Measurements from ENCODE around the gene DCST1. TPM values are rescaled to one million over a fixed set of nuclear protein-coding genes. Genes with fewer than 3 reads are reported as not detected.

The DCST1 gene
- total RNA-seq, 1 experiment from 2014 or later, result 0.32 TPM

- no peaks in the 10 kb centered on the region for H3K9me3 ChIP-seq (ENCODE audit: control insufficient read depth in 1 of 2, insufficient read depth in 1 of 2, low read depth in 1 of 2, low read length in 2 of 2)
- no peaks in the 10 kb centered on the region for H3K27me3 ChIP-seq (ENCODE audit: insufficient read depth, low read length)
- BruUV-seq (replicated peaks), result no TSS peak
- TF ChIP-seq SIN3A (IDR thresholded peaks at IDR 0.05; ENCODE audit: low read depth) (no peak), TCF7L2 (IDR thresholded peaks at IDR 0.05; ENCODE audit: borderline replicate concordance, extremely low read depth, insufficient read depth, insufficient read length) (no peak), POLR2AphosphoS5 (IDR thresholded peaks at IDR 0.05; ENCODE audit: low read depth, low read length) (0 out of 2 replicates have a peak, but pooled peaks have one; percentile 12)
- peak overlapping the region; percentile 89; the same call in 1 of the 2 replicates for H3K27ac ChIP-seq (ENCODE audit: low read depth, low read length)
- H2AFZ ChIP-seq (ENCODE audit: low read depth, low read length, poor library complexity, severe bottlenecking), result no peak overlapping the region
- DNase-seq (ENCODE audit: low read depth, low spot score) (no peak), ATAC-seq (no peak)
- POLR2A ChIA-PET, result interaction anchor here (1.1 to 1.6 kb wide), 3 partner anchors 13 to 15 kb away, joined by 3 to 7 read pairs (median 4); partner anchors contain the start of gene ZBTB7B
- RAD21 ChIA-PET (ENCODE audit: low non-redundant PET in 1 of 2, low total read pairs in 2 of 2, uncharacterized antibody in 2 of 2, unreplicated experiment in 2 of 2), result no interaction called here
- peaks cover 11 to 27% of the 10 kb centered on the region in 2 experiments; a peak in 3 of 4 replicates for H3K36me3 ChIP-seq (ENCODE audit: control insufficient read depth in 1 of 2, insufficient read depth in 2 of 2, low read length in 2 of 2)
- H4K20me1 ChIP-seq (ENCODE audit: insufficient read depth), result no peaks in the 10 kb centered on the region
- peaks cover 25% of the 10 kb centered on the region; the same call in 1 of the 2 replicates for H3K79me2 ChIP-seq (ENCODE audit: insufficient read depth, low read length)
- no peak overlapping the region for H3K4me3 ChIP-seq (replicated peaks in 1 of 2; ENCODE audit: low read depth in 1 of 2, low read length in 2 of 2)
- peaks cover 28 to 64% of the 10 kb centered on the region in 2 experiments for H3K4me1 ChIP-seq (ENCODE audit: control insufficient read depth in 1 of 2, insufficient read depth in 2 of 2, low read length in 2 of 2)
- H3K9me2 ChIP-seq (ENCODE audit: insufficient read depth), result no peaks in the 10 kb centered on the region
- H3K4me2 ChIP-seq (ENCODE audit: low read length), result no peak overlapping the region
- CTCF ChIA-PET, result interaction anchor here (1.0 to 3.0 kb wide), 5 partner anchors 11 to 76 kb away, joined by 3 to 10 read pairs (median 3); partner anchors contain the start of gene ADAM15
- intact Hi-C loops (cut with micrococcal nuclease), result loop anchor here (2.0 kb wide), 2 partner anchors 13 to 69 kb away; partner anchors contain the start of gene ZBTB7B
- H3K9ac ChIP-seq (ENCODE audit: low read length), result no peak overlapping the region
These were observed 17.9 kb upstream of the DCST1 start for GRCh38 chr1:155015527-155016230.

DNA sequence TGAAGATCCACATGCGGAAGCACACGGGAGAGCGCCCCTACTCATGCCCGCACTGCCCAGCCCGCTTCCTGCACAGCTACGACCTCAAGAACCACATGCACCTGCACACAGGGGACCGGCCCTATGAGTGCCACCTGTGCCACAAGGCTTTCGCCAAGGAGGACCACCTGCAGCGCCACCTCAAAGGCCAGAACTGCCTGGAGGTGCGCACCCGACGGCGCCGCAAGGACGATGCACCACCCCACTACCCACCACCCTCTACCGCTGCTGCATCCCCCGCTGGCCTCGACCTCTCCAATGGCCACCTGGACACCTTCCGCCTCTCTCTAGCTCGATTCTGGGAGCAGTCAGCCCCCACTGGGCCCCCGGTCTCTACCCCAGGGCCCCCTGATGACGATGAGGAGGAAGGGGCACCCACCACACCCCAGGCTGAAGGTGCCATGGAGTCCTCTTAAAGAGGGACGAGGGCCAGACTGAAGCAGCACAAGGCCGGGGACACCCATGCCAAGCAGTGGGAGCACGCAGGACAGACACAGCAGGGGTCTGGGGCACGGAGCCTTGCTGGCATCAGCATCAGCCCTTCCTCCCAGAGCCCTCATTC is 17.3 kb upstream of the DCST1 start:
- H3K36me3 ChIP-seq (ENCODE audit: control insufficient read depth in 1 of 2, insufficient read depth in 2 of 2, low read length in 2 of 2), result peaks cover 8 to 27% of the 10 kb centered on the region in 2 experiments; a peak in 3 of 4 replicates
- DNase-seq (ENCODE audit: low read depth, low spot score) (no peak), ATAC-seq (no peak)
- no TSS peak for BruUV-seq (replicated peaks)
- ChIA-PET RAD21 (ENCODE audit: low non-redundant PET in 1 of 2, low total read pairs in 2 of 2, uncharacterized antibody in 2 of 2, unreplicated experiment in 2 of 2) (interaction anchor here in 1 of 2 experiments (0.6 kb wide), 1 partner anchor 113 kb away, joined by 3 read pairs; no protein-coding TSS in a partner anchor), POLR2A (interaction anchor here (1.0 to 1.6 kb wide), 8 partner anchors 9 to 69 kb away, joined by 3 to 8 read pairs (median 4); partner anchors contain the start of gene ZBTB7B), CTCF (interaction anchor here (1.0 to 3.0 kb wide), 9 partner anchors 12 to 110 kb away, joined by 3 to 10 read pairs (median 4); partner anchors contain the start of gene ADAM15)
- no peaks in the 10 kb centered on the region for H3K9me3 ChIP-seq (ENCODE audit: control insufficient read depth in 1 of 2, insufficient read depth in 1 of 2, low read depth in 1 of 2, low read length in 2 of 2)
- H4K20me1 ChIP-seq (ENCODE audit: insufficient read depth), result no peaks in the 10 kb centered on the region
- no peak overlapping the region for H2AFZ ChIP-seq (ENCODE audit: low read depth, low read length, poor library complexity, severe bottlenecking)
- H3K79me2 ChIP-seq (ENCODE audit: insufficient read depth, low read length), result peaks cover 19% of the 10 kb centered on the region; the same call in 1 of the 2 replicates
- peak overlapping the region; percentile 89 for H3K27ac ChIP-seq (ENCODE audit: low read depth, low read length)
- no peak overlapping the region for H3K4me3 ChIP-seq (replicated peaks in 1 of 2; ENCODE audit: low read depth in 1 of 2, low read length in 2 of 2)
- no peaks in the 10 kb centered on the region for H3K9me2 ChIP-seq (ENCODE audit: insufficient read depth)
- H3K9ac ChIP-seq (ENCODE audit: low read length), result peak overlapping the region; percentile 60
- H3K27me3 ChIP-seq (ENCODE audit: insufficient read depth, low read length), result no peaks in the 10 kb centered on the region
- H3K4me2 ChIP-seq (ENCODE audit: low read length), result peak overlapping the region; percentile 82; the same call in 1 of the 2 replicates
- peaks cover 25 to 62% of the 10 kb centered on the region in 2 experiments for H3K4me1 ChIP-seq (ENCODE audit: control insufficient read depth in 1 of 2, insufficient read depth in 2 of 2, low read length in 2 of 2)
- intact Hi-C loops (cut with micrococcal nuclease), result loop anchor here (2.0 kb wide), 2 partner anchors 14 to 68 kb away; partner anchors contain the start of gene ZBTB7B
- TF ChIP-seq, protein P1, sequence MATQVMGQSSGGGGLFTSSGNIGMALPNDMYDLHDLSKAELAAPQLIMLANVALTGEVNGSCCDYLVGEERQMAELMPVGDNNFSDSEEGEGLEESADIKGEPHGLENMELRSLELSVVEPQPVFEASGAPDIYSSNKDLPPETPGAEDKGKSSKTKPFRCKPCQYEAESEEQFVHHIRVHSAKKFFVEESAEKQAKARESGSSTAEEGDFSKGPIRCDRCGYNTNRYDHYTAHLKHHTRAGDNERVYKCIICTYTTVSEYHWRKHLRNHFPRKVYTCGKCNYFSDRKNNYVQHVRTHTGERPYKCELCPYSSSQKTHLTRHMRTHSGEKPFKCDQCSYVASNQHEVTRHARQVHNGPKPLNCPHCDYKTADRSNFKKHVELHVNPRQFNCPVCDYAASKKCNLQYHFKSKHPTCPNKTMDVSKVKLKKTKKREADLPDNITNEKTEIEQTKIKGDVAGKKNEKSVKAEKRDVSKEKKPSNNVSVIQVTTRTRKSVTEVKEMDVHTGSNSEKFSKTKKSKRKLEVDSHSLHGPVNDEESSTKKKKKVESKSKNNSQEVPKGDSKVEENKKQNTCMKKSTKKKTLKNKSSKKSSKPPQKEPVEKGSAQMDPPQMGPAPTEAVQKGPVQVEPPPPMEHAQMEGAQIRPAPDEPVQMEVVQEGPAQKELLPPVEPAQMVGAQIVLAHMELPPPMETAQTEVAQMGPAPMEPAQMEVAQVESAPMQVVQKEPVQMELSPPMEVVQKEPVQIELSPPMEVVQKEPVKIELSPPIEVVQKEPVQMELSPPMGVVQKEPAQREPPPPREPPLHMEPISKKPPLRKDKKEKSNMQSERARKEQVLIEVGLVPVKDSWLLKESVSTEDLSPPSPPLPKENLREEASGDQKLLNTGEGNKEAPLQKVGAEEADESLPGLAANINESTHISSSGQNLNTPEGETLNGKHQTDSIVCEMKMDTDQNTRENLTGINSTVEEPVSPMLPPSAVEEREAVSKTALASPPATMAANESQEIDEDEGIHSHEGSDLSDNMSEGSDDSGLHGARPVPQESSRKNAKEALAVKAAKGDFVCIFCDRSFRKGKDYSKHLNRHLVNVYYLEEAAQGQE (IDR thresholded peaks at IDR 0.05; ENCODE audit: low read depth), result no peak
- TF ChIP-seq POLR2AphosphoS5 (IDR thresholded peaks at IDR 0.05; ENCODE audit: low read depth, low read length), result 0 out of 2 replicates have a peak, but pooled peaks have one; percentile 1
- TF ChIP-seq, protein P2, sequence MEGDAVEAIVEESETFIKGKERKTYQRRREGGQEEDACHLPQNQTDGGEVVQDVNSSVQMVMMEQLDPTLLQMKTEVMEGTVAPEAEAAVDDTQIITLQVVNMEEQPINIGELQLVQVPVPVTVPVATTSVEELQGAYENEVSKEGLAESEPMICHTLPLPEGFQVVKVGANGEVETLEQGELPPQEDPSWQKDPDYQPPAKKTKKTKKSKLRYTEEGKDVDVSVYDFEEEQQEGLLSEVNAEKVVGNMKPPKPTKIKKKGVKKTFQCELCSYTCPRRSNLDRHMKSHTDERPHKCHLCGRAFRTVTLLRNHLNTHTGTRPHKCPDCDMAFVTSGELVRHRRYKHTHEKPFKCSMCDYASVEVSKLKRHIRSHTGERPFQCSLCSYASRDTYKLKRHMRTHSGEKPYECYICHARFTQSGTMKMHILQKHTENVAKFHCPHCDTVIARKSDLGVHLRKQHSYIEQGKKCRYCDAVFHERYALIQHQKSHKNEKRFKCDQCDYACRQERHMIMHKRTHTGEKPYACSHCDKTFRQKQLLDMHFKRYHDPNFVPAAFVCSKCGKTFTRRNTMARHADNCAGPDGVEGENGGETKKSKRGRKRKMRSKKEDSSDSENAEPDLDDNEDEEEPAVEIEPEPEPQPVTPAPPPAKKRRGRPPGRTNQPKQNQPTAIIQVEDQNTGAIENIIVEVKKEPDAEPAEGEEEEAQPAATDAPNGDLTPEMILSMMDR (IDR thresholded peaks at IDR 0.05 in 2 of 3, conservative IDR thresholded peaks at IDR 0.05 in 1 of 3; ENCODE audit: borderline replicate concordance in 1 of 3, insufficient read depth in 1 of 3, low read depth in 2 of 3, low read length in 2 of 3), result no peak
- TF ChIP-seq EGR1 (IDR thresholded peaks at IDR 0.05; ENCODE audit: low read depth), result no peak
